ACC112 (cell line): ENCODE results near the gene RBMS1.

Experiments
- H2AFZ ChIP-seq: fragments of 200-600 bp; sonication (generic); one replicate; pipeline ENCODE4 v1.6.0; 2017; ENCODE audit warnings: antibody characterized with exemption, low read length; ENCODE audit not compliant: unreplicated experiment
- H3K27ac ChIP-seq: fragments of 200-600 bp; sonication (generic); 2 replicates; pipeline ENCODE4 v1.5.1; 2014; ENCODE audit warnings: low read depth, mild to moderate bottlenecking, antibody characterized with exemption, low read length, moderate library complexity
- H3K27me3 ChIP-seq: fragments of 200-600 bp; sonication (generic); 2 replicates; pipeline ENCODE4 v1.6.1; 2014; ENCODE audit warnings: mild to moderate bottlenecking, antibody characterized with exemption, low read length, moderate library complexity, mixed read lengths; ENCODE audit not compliant: insufficient read depth
- H3K36me3 ChIP-seq: fragments of 200-600 bp; sonication (generic); 2 replicates; pipeline ENCODE4 v1.6.1; 2016; ENCODE audit warnings: mild to moderate bottlenecking, antibody characterized with exemption, low read length, moderate library complexity, mixed read lengths; ENCODE audit not compliant: insufficient read depth
- H3K4me1 ChIP-seq: fragments of 200-600 bp; sonication (generic); one replicate; pipeline ENCODE4 v1.6.1; 2016; ENCODE audit warnings: low read length, mixed read lengths; ENCODE audit not compliant: insufficient read depth, unreplicated experiment, control insufficient read depth
- H3K4me3 ChIP-seq: fragments of 200-600 bp; sonication (generic); 2 replicates; pipeline ENCODE4 v1.5.1; 2014; ENCODE audit warnings: mild to moderate bottlenecking, low read depth, low read length
- H3K79me2 ChIP-seq: fragments of 200-600 bp; sonication (generic); one replicate; pipeline ENCODE4 v1.6.0; 2016; ENCODE audit warnings: low read length; ENCODE audit not compliant: control insufficient read depth, unreplicated experiment, insufficient read depth

RBMS1 gene

DNA sequence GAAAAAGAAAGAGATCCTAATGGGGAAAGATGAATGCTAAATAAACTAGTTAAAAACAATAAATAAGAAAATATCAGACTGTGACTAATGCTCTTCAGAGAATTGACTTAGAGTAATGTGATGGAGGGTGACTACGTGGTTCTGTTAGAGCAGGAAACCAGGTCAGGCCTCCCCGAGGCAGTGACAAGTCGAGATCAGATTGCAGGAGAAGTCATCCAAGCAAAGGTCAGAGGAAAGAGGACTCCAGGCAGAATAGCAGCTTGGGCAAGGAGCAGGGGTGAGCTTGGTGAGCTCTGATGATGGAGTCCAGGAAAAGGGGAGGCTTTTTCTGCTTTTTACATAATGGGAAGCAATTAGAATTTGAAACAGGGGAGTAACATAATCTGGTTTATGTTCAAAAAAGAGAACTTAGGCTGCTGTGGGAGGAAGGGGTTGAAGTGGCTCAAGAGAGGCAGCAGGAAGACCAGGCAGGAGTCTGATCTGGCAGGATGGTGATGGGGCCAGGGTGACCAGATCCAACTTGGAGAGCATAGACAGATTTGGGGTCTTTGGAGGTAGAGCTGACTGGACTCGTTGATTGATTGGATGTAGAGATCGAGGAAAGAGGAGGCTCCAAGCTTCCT is 266.2 kb downstream of the RBMS1 start:
- peak overlapping the region; percentile 97 for H3K27ac ChIP-seq
- H3K36me3 ChIP-seq = no peaks in the 10 kb centered on the region
- H2AFZ ChIP-seq = no peak overlapping the region
- no peaks in the 10 kb centered on the region for H3K27me3 ChIP-seq
- H3K4me3 ChIP-seq = peak overlapping the region; percentile 32; the same call in 1 of the 2 replicates
- peaks cover 69% of the 10 kb centered on the region for H3K4me1 ChIP-seq
- H3K79me2 ChIP-seq = peaks cover 2% of the 10 kb centered on the region

DNA sequence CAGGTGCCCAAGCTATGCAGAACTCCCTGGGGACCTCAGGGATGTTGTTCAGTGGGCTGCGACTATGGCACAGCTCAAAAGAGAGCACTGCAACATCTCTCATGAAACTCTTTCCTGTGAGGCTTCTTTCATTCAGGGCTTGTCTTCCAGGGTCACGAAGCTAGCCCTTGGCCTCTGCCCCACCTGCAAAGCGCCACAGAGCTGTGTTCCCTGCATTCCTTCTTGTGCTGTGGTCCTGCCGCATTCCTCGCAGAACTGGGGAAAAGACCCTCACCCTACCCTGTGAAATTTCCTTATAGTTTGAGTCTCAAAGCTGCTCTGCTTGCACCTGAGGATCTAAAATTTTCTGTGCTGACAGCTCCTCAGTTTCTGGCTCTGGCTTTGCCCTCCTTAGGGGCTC is 267.2 kb downstream of the RBMS1 start:
- H3K4me1 ChIP-seq = peaks cover 77% of the 10 kb centered on the region
- H2AFZ ChIP-seq = no peak overlapping the region
- H3K4me3 ChIP-seq = no peak overlapping the region
- H3K36me3 ChIP-seq = no peaks in the 10 kb centered on the region
- H3K79me2 ChIP-seq = peaks cover 2% of the 10 kb centered on the region
- H3K27me3 ChIP-seq = no peaks in the 10 kb centered on the region
- H3K27ac ChIP-seq = peak overlapping the region; percentile 97

DNA sequence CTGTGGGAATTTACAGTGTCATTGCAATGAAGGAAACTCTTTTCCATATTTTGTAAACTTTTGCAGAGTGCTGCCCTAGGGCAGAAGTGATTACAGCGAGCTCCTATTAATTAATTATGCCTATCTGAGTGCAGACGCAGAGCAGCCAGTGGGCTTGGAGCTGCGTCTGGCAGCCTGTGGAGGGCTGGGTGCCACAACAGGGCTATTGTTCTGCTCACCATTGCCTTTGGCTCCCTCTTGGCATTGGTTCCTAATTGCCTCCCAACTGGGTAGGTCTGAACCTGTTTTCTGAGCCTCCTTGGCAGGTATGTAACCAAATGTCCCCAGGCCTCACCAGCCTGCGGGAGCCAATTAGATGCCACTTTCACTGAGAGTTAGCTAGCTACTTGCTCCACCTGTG is 267.9 kb downstream of the RBMS1 start:
- peaks cover 82% of the 10 kb centered on the region for H3K4me1 ChIP-seq

DNA sequence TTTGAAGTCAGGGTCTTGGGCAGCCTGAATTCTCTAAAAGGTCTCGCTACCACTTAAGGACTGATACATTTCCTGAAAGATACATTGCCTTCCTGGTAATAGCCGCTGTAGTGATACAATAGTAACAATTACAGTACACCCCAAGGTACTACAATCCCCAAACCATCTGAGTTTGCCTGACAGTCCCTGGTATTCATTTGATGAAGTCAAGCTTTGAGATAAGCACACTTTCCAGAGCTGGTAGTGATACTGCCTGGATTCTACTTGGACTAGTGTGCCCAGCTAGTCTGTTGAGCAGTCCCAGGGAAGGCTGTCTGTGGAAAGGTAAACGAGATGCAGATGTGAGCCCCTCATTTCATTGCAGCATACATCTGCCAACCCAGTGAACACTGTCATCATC is 269.1 kb downstream of the RBMS1 start:
- H3K79me2 ChIP-seq = peaks cover 2% of the 10 kb centered on the region
- H3K27ac ChIP-seq = peak overlapping the region; percentile 97
- H2AFZ ChIP-seq = no peak overlapping the region
- no peak overlapping the region for H3K4me3 ChIP-seq
- H3K27me3 ChIP-seq = no peaks in the 10 kb centered on the region
- no peaks in the 10 kb centered on the region for H3K36me3 ChIP-seq
- H3K4me1 ChIP-seq = peaks cover 82% of the 10 kb centered on the region

More for the DNA sequence above, 267.9 kb downstream of the RBMS1 start:
- peaks cover 2% of the 10 kb centered on the region for H3K79me2 ChIP-seq
- no peaks in the 10 kb centered on the region for H3K36me3 ChIP-seq
- no peaks in the 10 kb centered on the region for H3K27me3 ChIP-seq
- no peak overlapping the region for H3K4me3 ChIP-seq
- H3K27ac ChIP-seq = peak overlapping the region; percentile 97
- H2AFZ ChIP-seq = no peak overlapping the region

DNA sequence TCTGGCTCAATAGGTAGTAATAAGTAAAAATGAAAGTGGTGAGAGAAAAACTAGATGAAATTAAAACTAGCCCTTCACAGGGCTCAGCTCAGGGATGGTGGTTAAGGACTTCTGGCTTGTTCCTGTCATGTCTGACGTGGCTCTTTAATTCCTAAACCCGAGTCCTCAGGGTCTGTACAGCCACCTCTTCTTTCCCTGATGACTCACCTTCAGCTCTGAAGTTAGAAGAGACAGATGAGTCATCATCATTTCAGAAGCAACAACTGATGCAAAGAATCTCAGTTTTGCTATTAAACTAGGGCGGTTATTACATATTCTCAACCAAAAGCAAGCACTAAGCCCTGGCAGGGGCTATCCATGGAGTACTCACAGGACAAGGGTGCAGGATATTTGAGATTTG is 269.5 kb downstream of the RBMS1 start:
- H3K27ac ChIP-seq = peak overlapping the region; percentile 97
- H3K4me3 ChIP-seq = no peak overlapping the region
- no peaks in the 10 kb centered on the region for H3K27me3 ChIP-seq
- H2AFZ ChIP-seq = peak overlapping the region; percentile 19
- peaks cover 2% of the 10 kb centered on the region for H3K79me2 ChIP-seq
- no peaks in the 10 kb centered on the region for H3K36me3 ChIP-seq
- H3K4me1 ChIP-seq = peaks cover 77% of the 10 kb centered on the region

DNA sequence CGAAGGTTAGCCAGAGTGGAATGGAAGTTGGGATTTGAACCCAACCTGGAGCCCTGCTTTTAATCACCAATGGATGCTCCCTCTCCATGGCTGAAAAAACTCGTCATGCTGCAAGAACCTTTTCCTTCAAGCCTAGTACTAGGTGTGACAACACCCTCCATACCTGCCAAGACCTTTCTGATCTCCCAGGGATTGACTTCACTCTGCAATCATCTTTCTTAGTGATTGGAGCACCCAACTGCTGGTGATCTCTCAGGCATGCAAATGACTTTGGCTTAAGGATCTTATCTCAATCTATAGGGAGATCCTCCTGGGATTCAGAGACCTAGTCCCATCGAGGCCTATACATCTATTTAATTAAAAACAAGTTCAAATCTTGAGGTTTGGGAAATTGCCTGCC is 270.0 kb downstream of the RBMS1 start:
- Histone ChIP-seq H3K36me3 (no peaks in the 10 kb centered on the region), H3K4me3 (no peak overlapping the region), H3K4me1 (peaks cover 72% of the 10 kb centered on the region), H3K79me2 (peaks cover 2% of the 10 kb centered on the region), H3K27me3 (no peaks in the 10 kb centered on the region), H2AFZ (peak overlapping the region; percentile 19), H3K27ac (peak overlapping the region; percentile 97)

DNA sequence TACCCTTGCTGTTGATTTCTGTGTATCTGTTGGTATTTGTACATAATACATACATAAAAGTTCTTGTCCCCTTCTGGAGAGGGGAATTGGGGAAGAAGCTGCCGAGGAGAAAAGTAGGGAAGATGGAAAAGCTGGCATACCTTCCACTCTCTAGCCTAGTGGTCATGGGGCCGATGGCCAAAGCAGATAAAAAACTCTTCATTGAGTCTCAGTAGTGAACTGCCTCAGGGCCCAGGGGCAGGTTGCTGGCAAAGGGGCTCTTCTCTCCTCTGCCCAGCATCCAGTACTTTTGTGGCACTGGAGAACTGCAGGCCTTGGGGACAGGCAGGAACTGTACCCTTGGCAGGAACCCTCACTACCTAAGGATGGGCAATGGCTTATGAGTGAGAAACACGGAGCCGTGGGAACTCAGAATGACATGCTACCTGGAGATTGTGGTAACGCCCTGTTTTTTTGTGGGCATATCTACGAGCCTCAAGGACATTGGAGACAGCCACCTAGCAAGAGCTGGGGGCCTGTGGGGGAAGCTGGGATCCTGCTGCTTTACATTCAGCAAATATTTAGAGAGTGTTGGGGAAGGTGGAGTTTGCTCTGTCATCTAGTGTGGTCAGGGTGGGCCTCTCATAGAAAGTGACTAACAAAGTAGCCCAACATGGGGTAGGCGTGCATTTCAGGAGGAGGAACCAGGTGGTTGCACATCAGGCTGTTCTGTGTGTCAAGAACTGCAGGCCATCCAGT is 270.9 kb downstream of the RBMS1 start:
- Histone ChIP-seq H2AFZ (no peak overlapping the region), H3K27ac (no peak overlapping the region), H3K4me1 (peaks cover 64% of the 10 kb centered on the region)

More for the DNA sequence above, 270.9 kb downstream of the RBMS1 start:
- Histone ChIP-seq H3K27me3 (no peaks in the 10 kb centered on the region), H3K4me3 (no peak overlapping the region), H3K36me3 (no peaks in the 10 kb centered on the region), H3K79me2 (peaks cover 2% of the 10 kb centered on the region)
